Glomerular visceral epithelial cell (primary cell): ENCODE results near the gene ANKRD13B.

Experiments
- DNase-seq: peaks from one replicate; pipeline ENCODE4 v3.0.0-alpha.2; 2016; ENCODE audit errors: extremely low spot score

ANKRD13B gene

GRCh38 chr17:29581583-29582253, 11.2 kb upstream of the ANKRD13B start:
- no peak for DNase-seq

- no peak for DNase-seq
Measured at GRCh38 chr17:29582254-29582765, 10.6 kb upstream of the ANKRD13B start.

GRCh38 chr17:29582772-29583171, 10.2 kb upstream of the ANKRD13B start:
- no peak for DNase-seq

GRCh38 chr17:29583324-29584248, 9.3 kb upstream of the ANKRD13B start:
- DNase-seq = no peak

- no peak for DNase-seq
Measured at GRCh38 chr17:29584452-29585079, 8.4 kb upstream of the ANKRD13B start.

- DNase-seq = no peak
Measured at GRCh38 chr17:29585080-29585751, 7.7 kb upstream of the ANKRD13B start.

GRCh38 chr17:29586676-29587469, 6.1 kb upstream of the ANKRD13B start:
- DNase-seq = no peak

- no peak for DNase-seq
Measured at GRCh38 chr17:29587591-29587990, 5.3 kb upstream of the ANKRD13B start.

GRCh38 chr17:29588017-29588561, 4.8 kb upstream of the ANKRD13B start:
- no peak for DNase-seq

- DNase-seq = peak; percentile 44
Measured at GRCh38 chr17:29588562-29589411, 4.1 kb upstream of the ANKRD13B start.

GRCh38 chr17:29589524-29590410, 3.2 kb upstream of the ANKRD13B start, which contains the start of gene GIT1:
Gene GIT1 (minus strand): TSS chr17:29589648. CDS start chr17:29589378, 270 bp downstream.
- DNase-seq = peak; percentile 91

- DNase-seq = no peak
Measured at GRCh38 chr17:29590411-29591145, 2.4 kb upstream of the ANKRD13B start.

- DNase-seq = peak; percentile 65
Measured at GRCh38 chr17:29591146-29591736, 1.7 kb upstream of the ANKRD13B start.

- DNase-seq = peak; percentile 90
Measured at GRCh38 chr17:29591737-29592608, 959 bp upstream of the ANKRD13B start.

GRCh38 chr17:29593591-29594518, 923 bp downstream of the ANKRD13B start:
- no peak for DNase-seq
